ENCODE data around the gene CERK.

CERK gene

DNA sequence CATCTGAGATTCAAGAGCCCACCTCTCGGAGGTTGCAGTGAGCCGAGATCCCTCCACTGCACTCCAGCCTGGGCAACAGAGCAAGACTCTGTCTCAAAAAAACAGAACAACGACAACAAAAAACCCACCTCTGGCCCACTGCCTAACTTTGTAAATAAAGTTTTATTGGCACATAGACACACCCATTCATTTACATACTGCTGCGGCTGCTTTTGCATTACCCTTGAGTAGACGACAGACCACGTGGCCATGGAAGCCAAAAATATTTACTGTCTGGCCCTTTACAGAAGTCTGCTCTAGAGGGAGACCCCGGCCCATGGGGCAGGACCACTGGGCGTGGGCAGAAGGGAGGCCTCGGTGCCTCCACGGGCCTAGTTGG lies 70.8 kb downstream of the CERK start:
- Histone ChIP-seq H3K9ac (ENCODE audit: low read length in 5 of 5) (no peak overlapping the region), H3K36me3 (ENCODE audit: control insufficient read depth in 5 of 5, insufficient read depth in 5 of 5, low read length in 5 of 5) (peaks cover 0 to 86% (median 74%) of the 10 kb centered on the region in 5 donors), H3K27ac (ENCODE audit: low read depth, low read length) (no peak overlapping the region), H3K4me3 (ENCODE audit: low read depth in 1 of 5, low read length in 5 of 5) (no peak overlapping the region), H3K4me1 (ENCODE audit: control insufficient read depth in 5 of 5, insufficient read depth in 5 of 5, low read length in 5 of 5) (no peaks in the 10 kb centered on the region), H3K27me3 (ENCODE audit: control insufficient read depth in 5 of 5, insufficient read depth in 4 of 5, low read length in 5 of 5) (no peaks in the 10 kb centered on the region), H3K9me3 (ENCODE audit: control insufficient read depth in 5 of 5, low read length in 5 of 5) (no peaks in the 10 kb centered on the region)

GRCh38 chr22:46666577-46667244 lies 71.3 kb downstream of the CERK start:
- H3K4me1 ChIP-seq (ENCODE audit: control insufficient read depth in 5 of 5, insufficient read depth in 5 of 5, low read length in 5 of 5) = no peaks in the 10 kb centered on the region
- H3K36me3 ChIP-seq (ENCODE audit: control insufficient read depth in 5 of 5, insufficient read depth in 5 of 5, low read length in 5 of 5) = peaks cover 0 to 91% (median 75%) of the 10 kb centered on the region in 5 donors
- H3K9ac ChIP-seq (ENCODE audit: low read length in 5 of 5) = no peak overlapping the region
- no peaks in the 10 kb centered on the region for H3K9me3 ChIP-seq (ENCODE audit: control insufficient read depth in 5 of 5, low read length in 5 of 5)
- H3K4me3 ChIP-seq (ENCODE audit: low read depth in 1 of 5, low read length in 5 of 5) = no peak overlapping the region
- H3K27ac ChIP-seq (ENCODE audit: low read depth, low read length) = no peak overlapping the region
- H3K27me3 ChIP-seq (ENCODE audit: control insufficient read depth in 5 of 5, insufficient read depth in 4 of 5, low read length in 5 of 5) = no peaks in the 10 kb centered on the region

DNA sequence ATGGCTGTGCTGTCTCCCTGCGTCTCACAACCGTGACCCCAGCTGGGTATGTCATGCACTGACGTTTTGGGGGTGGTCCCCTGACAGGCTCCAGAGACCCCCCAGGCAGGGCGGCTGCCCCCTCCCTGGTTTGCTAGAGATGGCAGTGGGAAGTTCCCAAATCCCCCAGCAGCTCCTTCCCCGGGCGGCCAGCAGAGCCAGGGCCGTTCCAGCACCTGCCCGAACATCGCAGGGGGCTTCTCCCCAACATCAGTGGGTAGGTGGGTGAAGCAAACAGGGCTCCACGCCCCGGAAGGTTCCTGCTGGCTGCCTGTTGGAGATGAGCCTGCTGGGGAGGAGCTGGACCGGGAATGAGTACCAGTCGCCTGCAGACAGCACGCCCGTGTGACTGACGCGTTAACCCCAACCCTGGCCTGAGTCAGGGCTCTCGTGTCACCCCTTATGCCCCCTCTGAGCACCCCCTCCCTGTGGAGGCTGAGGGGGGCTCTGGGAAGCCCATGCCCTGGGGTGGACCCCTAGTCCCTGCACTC lies 72.2 kb downstream of the CERK start:
- H3K4me3 ChIP-seq (ENCODE audit: low read depth in 1 of 5, low read length in 5 of 5) = no peak overlapping the region
- H3K27me3 ChIP-seq (ENCODE audit: control insufficient read depth in 5 of 5, insufficient read depth in 4 of 5, low read length in 5 of 5) = no peaks in the 10 kb centered on the region
- H3K9me3 ChIP-seq (ENCODE audit: control insufficient read depth in 5 of 5, low read length in 5 of 5) = no peaks in the 10 kb centered on the region
- no peak overlapping the region for H3K9ac ChIP-seq (ENCODE audit: low read length in 5 of 5)
- no peak overlapping the region for H3K27ac ChIP-seq (ENCODE audit: low read depth, low read length)
- peaks cover 0 to 95% (median 78%) of the 10 kb centered on the region in 5 donors for H3K36me3 ChIP-seq (ENCODE audit: control insufficient read depth in 5 of 5, insufficient read depth in 5 of 5, low read length in 5 of 5)
- no peaks in the 10 kb centered on the region for H3K4me1 ChIP-seq (ENCODE audit: control insufficient read depth in 5 of 5, insufficient read depth in 5 of 5, low read length in 5 of 5)

DNA sequence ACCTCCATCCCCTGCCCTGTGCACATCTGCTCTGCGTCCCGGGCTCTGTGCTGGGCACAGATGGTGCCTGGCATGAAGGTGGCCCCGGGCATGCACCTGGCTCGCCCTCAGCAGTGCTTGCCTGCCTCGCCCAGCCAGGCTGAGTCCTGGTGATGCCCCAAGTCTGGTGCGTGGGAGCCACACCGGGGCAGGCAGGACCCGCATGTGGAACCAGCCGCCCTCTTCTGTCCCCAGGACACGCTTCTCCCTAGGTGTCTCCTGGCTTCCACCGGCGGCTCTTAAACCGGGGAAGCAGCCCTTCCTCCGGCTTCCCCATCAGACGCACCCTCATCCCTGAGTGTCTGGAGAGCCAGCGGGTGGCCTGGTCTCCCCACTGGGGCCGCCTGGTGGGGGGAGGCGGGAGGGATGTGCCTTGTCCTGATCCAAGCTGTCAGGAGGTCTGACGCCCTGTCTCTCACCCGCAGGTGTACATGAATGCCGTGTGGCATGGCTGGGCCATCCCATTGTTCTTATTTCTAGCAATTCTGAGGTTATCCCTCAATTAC lies 72.8 kb downstream of the CERK start:
- no peaks in the 10 kb centered on the region for H3K27me3 ChIP-seq (ENCODE audit: control insufficient read depth in 5 of 5, insufficient read depth in 4 of 5, low read length in 5 of 5)
- no peaks in the 10 kb centered on the region for H3K4me1 ChIP-seq (ENCODE audit: control insufficient read depth in 5 of 5, insufficient read depth in 5 of 5, low read length in 5 of 5)
- H3K36me3 ChIP-seq (ENCODE audit: control insufficient read depth in 5 of 5, insufficient read depth in 5 of 5, low read length in 5 of 5) = peaks cover 0 to 92% (median 76%) of the 10 kb centered on the region in 5 donors
- no peak overlapping the region for H3K9ac ChIP-seq (ENCODE audit: low read length in 5 of 5)
- H3K4me3 ChIP-seq (ENCODE audit: low read depth in 1 of 5, low read length in 5 of 5) = no peak overlapping the region
- H3K27ac ChIP-seq (ENCODE audit: low read depth, low read length) = no peak overlapping the region
- H3K9me3 ChIP-seq (ENCODE audit: control insufficient read depth in 5 of 5, low read length in 5 of 5) = no peaks in the 10 kb centered on the region

- Histone ChIP-seq H3K9me3 (ENCODE audit: control insufficient read depth in 5 of 5, low read length in 5 of 5) (no peaks in the 10 kb centered on the region), H3K36me3 (ENCODE audit: control insufficient read depth in 5 of 5, insufficient read depth in 5 of 5, low read length in 5 of 5) (peaks cover 0 to 95% (median 73%) of the 10 kb centered on the region in 5 donors), H3K27me3 (ENCODE audit: control insufficient read depth in 5 of 5, insufficient read depth in 4 of 5, low read length in 5 of 5) (no peaks in the 10 kb centered on the region), H3K27ac (ENCODE audit: low read depth, low read length) (no peak overlapping the region), H3K9ac (ENCODE audit: low read length in 5 of 5) (no peak overlapping the region), H3K4me3 (ENCODE audit: low read depth in 1 of 5, low read length in 5 of 5) (no peak overlapping the region), H3K4me1 (ENCODE audit: control insufficient read depth in 5 of 5, insufficient read depth in 5 of 5, low read length in 5 of 5) (no peaks in the 10 kb centered on the region)
Measured at GRCh38 chr22:46664301-46664855, 73.7 kb downstream of the CERK start.

DNA sequence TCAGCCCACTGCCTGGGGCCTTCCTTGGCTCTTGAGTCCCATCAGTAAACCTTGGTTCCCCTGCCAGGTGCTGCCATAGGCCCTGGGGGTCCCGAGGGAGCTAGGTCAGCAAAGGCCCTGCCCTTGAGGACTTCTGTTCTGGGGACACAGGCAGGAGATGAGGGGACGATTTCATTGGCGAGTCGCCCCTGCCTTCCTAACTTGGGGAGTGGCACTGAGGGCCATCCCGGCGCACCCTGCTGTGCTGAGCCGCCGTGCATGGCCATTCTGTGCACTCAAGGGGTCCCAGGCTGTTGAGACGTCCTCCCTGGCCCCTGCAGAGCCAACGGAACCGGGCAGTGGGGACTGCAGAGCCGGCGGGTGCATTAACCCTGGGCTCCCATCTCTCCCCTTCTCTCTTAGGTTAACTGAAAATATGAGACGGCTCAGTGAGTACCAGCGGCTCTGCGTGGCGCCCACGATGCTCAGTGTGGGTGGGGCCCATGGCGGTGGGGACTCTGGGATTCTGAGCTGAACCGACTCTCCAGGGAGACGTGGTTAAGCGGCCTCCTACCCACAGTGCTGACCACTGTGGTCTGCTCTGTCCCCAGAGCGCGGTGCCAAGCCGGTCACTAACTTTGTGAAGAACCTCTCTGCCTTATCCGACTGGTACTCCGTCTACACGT lies 74.5 kb downstream of the CERK start:
- Histone ChIP-seq H3K9me3 (ENCODE audit: control insufficient read depth in 5 of 5, low read length in 5 of 5) (no peaks in the 10 kb centered on the region), H3K36me3 (ENCODE audit: control insufficient read depth in 5 of 5, insufficient read depth in 5 of 5, low read length in 5 of 5) (peaks cover 0 to 94% (median 73%) of the 10 kb centered on the region in 5 donors), H3K4me3 (ENCODE audit: low read depth in 1 of 5, low read length in 5 of 5) (no peak overlapping the region), H3K27me3 (ENCODE audit: control insufficient read depth in 5 of 5, insufficient read depth in 4 of 5, low read length in 5 of 5) (no peaks in the 10 kb centered on the region), H3K4me1 (ENCODE audit: control insufficient read depth in 5 of 5, insufficient read depth in 5 of 5, low read length in 5 of 5) (no peaks in the 10 kb centered on the region), H3K9ac (ENCODE audit: low read length in 5 of 5) (no peak overlapping the region), H3K27ac (ENCODE audit: low read depth, low read length) (no peak overlapping the region)

- Histone ChIP-seq H3K9me3 (ENCODE audit: control insufficient read depth in 5 of 5, low read length in 5 of 5) (no peaks in the 10 kb centered on the region), H3K9ac (ENCODE audit: low read length in 5 of 5) (no peak overlapping the region), H3K27me3 (ENCODE audit: control insufficient read depth in 5 of 5, insufficient read depth in 4 of 5, low read length in 5 of 5) (no peaks in the 10 kb centered on the region), H3K4me1 (ENCODE audit: control insufficient read depth in 5 of 5, insufficient read depth in 5 of 5, low read length in 5 of 5) (no peaks in the 10 kb centered on the region), H3K4me3 (ENCODE audit: low read depth in 1 of 5, low read length in 5 of 5) (no peak overlapping the region), H3K36me3 (ENCODE audit: control insufficient read depth in 5 of 5, insufficient read depth in 5 of 5, low read length in 5 of 5) (peaks cover 0 to 91% (median 68%) of the 10 kb centered on the region in 5 donors), H3K27ac (ENCODE audit: low read depth, low read length) (no peak overlapping the region)
Measured at GRCh38 chr22:46663001-46663400, 75.1 kb downstream of the CERK start.

DNA sequence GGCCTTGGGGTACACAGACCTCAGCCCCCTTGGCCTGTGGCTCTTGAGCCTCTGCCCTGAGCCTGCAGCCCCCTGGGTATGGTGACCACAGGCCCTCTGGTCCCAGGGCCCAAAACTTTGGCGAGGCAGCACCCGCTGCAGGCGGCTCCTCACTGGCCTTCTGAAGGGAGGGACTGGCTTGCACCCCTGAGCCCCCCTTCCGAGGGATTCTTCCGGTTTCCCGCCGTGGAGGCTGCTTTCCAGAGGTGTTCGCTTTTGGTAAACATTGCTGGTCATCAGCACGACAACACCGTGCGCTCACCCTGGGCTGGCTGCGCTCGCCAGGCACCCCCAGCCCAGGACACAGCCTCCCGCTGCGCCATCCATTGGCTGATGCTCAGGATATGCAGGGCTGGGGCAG lies 75.8 kb downstream of the CERK start:
- peaks cover 0 to 83% (median 60%) of the 10 kb centered on the region in 5 donors for H3K36me3 ChIP-seq (ENCODE audit: control insufficient read depth in 5 of 5, insufficient read depth in 5 of 5, low read length in 5 of 5)
- H3K27me3 ChIP-seq (ENCODE audit: control insufficient read depth in 5 of 5, insufficient read depth in 4 of 5, low read length in 5 of 5) = no peaks in the 10 kb centered on the region
- H3K9ac ChIP-seq (ENCODE audit: low read length in 5 of 5) = no peak overlapping the region
- no peak overlapping the region for H3K4me3 ChIP-seq (ENCODE audit: low read depth in 1 of 5, low read length in 5 of 5)
- no peaks in the 10 kb centered on the region for H3K4me1 ChIP-seq (ENCODE audit: control insufficient read depth in 5 of 5, insufficient read depth in 5 of 5, low read length in 5 of 5)
- no peaks in the 10 kb centered on the region for H3K9me3 ChIP-seq (ENCODE audit: control insufficient read depth in 5 of 5, low read length in 5 of 5)
- no peak overlapping the region for H3K27ac ChIP-seq (ENCODE audit: low read depth, low read length)

GRCh38 chr22:46661221-46661851 lies 76.7 kb downstream of the CERK start:
- H3K4me1 ChIP-seq (ENCODE audit: control insufficient read depth in 5 of 5, insufficient read depth in 5 of 5, low read length in 5 of 5) = no peaks in the 10 kb centered on the region
- no peaks in the 10 kb centered on the region for H3K27me3 ChIP-seq (ENCODE audit: control insufficient read depth in 5 of 5, insufficient read depth in 4 of 5, low read length in 5 of 5)
- H3K27ac ChIP-seq (ENCODE audit: low read depth, low read length) = no peak overlapping the region
- no peak overlapping the region for H3K9ac ChIP-seq (ENCODE audit: low read length in 5 of 5)
- H3K9me3 ChIP-seq (ENCODE audit: control insufficient read depth in 5 of 5, low read length in 5 of 5) = no peaks in the 10 kb centered on the region
- peaks cover 0 to 74% (median 52%) of the 10 kb centered on the region in 5 donors for H3K36me3 ChIP-seq (ENCODE audit: control insufficient read depth in 5 of 5, insufficient read depth in 5 of 5, low read length in 5 of 5)
- H3K4me3 ChIP-seq (ENCODE audit: low read depth in 1 of 5, low read length in 5 of 5) = no peak overlapping the region
